ENCODE measurements around the gene CCDC78.

Gene CCDC78

GRCh38 chr16:740459-740763 is 14.2 kb upstream of the CCDC78 start:
- DNase-seq (ENCODE audit: low read depth in 1 of 2, low spot score in 1 of 2), result no peak

DNA sequence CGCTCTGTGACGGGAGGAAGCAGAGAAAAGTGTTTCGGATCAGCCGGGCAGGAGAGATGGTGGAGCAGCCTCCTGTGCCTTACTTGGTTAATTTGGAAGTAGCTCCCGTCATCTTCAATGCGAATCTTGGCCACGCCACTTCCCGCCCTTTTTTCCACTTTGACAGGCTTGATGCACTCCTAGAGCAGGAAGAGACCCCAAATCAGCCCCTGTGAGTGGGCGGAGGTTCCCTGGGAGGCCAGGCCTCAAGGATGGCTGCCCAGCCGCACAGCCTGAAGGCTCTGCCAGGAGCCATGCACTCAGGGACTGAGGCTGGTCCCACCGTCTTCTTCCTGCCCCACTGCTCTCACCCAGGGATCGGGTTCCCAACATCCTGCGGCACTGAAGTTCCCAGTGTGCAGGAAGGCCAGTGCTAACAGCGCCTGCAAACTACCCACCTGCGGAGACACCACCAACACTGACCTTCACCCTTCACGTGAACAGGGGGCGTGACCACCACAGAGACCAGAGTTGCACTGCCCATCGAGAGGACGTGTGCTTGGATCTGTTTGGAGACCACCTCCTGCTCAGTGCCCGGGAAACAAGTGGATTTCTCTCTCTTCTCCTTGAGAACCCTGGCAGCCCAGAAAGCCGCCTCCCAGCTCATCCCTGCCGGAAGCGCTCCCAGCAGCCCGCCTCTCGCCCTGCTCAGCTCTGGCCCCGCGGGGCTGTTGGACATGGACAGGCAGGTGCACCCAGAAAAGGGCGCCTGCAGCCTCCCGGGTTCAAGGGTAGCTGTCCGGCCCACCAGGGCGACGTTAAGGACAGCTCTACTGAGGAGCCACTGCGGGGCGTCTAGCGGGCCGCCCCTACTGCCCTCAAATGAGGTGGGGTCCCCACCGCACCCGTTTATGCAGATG is 13.6 kb upstream of the CCDC78 start:
- no peak for DNase-seq (ENCODE audit: low read depth in 1 of 2, low spot score in 1 of 2)

DNA sequence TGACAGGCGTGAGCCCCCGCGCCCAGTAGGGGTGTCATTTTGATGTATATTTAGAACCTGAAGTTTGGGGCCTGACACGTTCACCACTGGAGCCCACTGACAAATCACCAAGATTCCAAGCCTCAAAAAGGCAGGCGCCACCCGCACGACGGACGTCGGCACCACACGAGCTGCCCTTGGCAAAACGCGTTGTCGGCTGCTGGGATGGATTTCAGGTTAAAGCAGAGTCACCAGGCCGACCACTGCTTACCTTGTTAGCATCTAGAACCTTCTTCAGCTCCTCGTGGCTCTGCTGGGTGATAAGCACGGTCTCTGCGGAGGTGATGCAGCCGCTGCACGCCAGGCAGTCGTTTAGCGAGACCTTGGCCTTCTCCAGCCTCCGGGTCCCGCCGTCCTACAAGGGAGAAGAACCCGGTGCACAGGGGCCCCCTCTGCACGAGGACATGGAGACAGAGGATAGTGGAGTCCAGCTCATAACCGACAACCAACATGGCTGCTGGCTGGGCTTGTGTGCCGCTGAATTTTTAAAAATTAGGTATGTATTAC is 10.8 kb upstream of the CCDC78 start:
- no peak for DNase-seq (ENCODE audit: low read depth in 1 of 2, low spot score in 1 of 2)

GRCh38 chr16:735982-736453 is 9.8 kb upstream of the CCDC78 start:
- DNase-seq (ENCODE audit: low read depth in 1 of 2, low spot score in 1 of 2), result no peak

DNA sequence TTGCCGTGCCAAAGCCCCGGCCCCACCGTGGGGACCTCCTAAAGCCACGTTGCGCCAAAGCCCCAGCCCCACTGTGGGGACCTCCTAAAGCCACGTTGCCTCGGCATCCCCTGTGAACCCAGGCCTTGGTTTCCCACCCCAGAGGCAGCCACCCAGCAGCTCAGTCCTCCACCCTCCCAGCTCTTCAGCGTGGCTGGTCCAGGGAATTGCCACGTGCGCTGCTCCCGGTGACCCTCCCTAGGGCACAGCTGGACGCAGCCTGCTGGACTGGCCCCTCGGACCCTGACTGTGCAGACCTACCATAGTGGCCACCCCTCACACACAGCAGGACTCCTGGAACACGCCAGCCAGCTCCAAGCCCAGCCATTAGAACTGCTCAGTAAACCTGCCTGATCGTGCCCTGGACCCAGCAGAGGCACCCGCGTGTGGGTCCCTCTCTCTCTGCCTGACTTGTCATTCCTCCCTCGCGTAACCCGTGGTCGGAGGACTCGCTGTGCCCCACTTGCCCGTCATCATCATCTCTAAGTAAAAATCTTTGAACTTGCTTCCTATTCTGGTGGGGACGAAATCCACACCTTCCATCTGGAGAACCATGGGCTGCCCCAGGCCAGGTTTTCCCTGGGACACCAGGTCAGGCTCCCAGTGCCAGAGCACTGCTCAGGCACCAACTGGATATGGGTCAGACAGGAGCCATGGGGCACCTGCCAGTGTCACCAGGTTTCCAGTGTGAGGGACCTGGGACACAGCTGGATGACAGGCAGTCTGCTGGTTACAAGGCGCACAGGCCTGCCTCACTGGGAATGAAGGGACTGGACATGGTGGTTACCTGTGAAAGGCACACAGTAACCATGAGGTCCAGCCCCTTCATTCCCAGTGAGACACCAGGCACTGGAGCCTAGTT is 9.0 kb upstream of the CCDC78 start:
- no peak for DNase-seq (ENCODE audit: low read depth in 1 of 2, low spot score in 1 of 2)

DNA sequence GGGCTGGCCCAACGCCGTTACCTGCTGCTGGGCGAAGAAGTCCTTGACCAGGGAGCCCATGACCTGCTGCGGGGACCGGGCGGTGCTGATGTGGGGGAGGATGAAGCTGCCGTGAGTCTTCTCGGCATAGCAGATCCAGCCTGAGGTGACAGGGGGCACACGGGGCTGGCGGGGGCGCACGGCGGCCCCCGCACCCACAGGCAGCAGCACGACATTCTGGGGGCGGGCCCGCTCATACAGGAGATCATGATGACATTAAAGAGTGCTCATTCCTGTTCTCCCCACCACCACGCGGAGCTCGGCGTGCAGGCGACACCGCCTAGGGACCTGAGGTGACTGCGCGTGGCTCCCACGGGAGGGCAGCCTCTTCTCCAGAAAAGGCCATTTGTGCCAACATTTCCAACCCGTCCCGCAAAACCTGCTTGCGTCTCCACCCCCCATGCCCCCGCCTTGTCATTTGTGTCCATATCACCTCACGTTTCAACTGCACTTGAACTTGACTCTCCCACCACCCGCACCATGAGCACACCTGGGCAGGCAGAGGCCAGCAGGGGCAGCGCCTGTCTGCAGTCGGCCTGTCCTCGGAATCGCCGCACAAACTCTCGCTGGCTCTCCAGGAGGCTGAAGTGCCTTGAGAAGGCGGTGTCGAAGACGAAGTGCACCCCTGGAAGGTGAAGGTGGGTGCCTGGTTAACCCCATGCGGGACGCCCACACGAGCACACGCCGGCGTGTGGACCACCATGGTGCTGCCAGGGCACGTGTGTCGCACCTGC is 8.2 kb upstream of the CCDC78 start:
- DNase-seq (ENCODE audit: low read depth in 1 of 2, low spot score in 1 of 2), result no peak

DNA sequence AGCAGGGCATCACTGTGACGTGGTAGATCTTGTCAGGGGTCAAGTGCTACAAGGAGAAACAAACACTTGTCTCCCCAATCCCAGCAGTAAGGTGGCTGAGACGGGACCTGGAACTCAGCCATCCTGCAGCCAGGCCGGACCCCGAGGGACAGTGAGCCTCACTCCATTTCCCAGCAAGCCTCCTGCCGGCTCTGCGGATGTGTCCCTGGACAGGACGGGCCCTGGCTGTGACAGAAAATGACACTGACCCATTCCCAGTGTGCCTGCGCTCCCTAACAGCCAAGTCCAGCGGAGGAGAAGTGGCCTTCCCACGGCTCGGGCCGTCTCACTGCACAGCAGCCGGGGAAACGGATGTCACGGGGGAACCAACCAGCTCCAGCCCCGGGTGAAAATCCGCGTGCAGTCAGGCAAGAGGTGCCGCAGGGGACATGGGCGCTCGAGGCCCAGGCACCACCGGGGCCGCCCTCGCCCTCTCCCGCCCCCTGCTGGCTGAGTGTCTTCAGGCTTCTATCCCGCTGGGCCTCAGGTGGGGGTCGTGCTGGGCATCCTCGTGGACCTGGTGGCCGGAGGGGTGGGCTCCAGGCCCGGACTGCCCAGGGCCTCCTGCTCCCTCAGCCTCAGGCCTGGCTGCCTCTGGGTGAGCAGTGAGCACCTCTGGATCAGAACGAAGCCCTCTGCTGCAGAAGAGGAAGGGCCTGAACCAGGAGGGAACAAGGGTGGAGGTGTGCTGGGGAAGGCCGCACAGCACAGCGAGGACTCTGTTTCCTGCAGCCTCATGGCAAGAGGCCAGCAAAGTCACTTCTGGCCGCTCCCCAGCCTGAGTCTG is 7.4 kb upstream of the CCDC78 start:
- no peak for DNase-seq (ENCODE audit: low read depth in 1 of 2, low spot score in 1 of 2)

- no peak for DNase-seq (ENCODE audit: low read depth in 1 of 2, low spot score in 1 of 2)
Measured at GRCh38 chr16:732936-733335, 6.7 kb upstream of the CCDC78 start.

DNA sequence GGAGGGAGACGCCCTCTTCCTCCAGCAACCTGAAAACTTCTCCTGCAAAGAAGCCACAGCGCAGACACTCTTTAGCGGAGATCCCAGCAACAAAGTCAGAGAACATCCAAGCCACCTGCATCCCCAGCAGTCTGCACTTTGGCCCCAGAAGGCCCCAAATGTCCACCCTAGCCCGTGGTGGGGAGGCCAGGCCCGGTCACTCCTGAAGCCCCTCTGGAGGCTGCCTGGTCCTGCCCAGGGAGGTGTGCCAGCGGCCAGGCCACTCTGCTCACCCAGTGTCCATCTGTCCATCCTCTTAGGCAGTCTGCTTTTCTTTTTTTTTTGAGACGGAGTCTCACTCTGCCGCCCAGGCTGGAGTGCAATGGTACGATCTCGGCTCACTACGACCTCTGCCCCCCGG is 6.1 kb upstream of the CCDC78 start:
- DNase-seq (ENCODE audit: low read depth in 1 of 2, low spot score in 1 of 2), result no peak

GRCh38 chr16:730666-731509 is 4.6 kb upstream of the CCDC78 start:
- DNase-seq (ENCODE audit: low read depth in 1 of 2, low spot score in 1 of 2), result no peak

- no peak for DNase-seq (ENCODE audit: low read depth in 1 of 2, low spot score in 1 of 2)
Measured at GRCh38 chr16:729768-730665, 3.8 kb upstream of the CCDC78 start.

DNA sequence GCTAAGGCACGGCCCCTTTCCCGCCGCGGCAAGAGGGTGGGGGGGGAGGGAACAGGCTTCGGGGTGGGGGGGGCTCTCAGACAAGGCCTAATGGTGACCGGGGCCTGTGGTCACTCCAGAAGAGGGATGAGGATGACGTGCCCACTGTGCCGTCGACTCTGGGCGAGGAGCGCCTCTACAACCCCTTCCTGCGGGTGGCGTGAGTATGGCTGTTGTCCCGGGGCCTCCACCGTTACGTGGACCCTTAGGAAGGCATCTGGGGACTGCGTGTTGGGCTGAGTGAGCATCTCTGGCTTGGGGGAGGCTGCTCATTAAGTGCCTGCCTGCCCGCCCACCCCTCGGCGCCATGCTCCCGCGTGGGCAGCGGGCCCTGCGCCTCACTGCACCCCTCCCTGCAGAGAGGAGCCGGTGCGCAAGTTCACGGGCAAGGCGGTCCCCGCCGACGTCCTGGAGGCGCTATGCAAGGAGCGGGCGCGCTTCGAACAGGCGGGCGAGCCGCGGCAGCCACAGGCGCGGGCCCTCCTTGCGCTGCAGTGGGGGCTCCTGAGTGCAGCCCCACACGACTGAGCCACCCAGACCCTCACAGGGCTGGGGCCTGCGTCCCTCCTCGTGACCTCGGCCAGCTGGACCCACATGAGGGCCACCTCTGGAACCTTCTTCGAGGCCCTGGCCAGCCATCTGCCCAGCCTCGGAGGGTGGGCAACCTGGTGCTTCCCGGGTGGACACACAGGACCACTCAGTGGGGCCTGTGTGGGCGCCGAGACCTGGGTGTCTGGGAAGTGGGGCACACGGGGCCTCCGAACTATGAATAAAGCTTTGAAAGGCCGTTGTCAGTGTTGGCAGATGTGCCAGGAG is 2.9 kb upstream of the CCDC78 start:
- no peak for DNase-seq (ENCODE audit: low read depth in 1 of 2, low spot score in 1 of 2)

GRCh38 chr16:728131-728889 is 2.1 kb upstream of the CCDC78 start:
- DNase-seq (ENCODE audit: low read depth in 1 of 2, low spot score in 1 of 2), result peak in 1 of 2 donors; percentile 34

DNA sequence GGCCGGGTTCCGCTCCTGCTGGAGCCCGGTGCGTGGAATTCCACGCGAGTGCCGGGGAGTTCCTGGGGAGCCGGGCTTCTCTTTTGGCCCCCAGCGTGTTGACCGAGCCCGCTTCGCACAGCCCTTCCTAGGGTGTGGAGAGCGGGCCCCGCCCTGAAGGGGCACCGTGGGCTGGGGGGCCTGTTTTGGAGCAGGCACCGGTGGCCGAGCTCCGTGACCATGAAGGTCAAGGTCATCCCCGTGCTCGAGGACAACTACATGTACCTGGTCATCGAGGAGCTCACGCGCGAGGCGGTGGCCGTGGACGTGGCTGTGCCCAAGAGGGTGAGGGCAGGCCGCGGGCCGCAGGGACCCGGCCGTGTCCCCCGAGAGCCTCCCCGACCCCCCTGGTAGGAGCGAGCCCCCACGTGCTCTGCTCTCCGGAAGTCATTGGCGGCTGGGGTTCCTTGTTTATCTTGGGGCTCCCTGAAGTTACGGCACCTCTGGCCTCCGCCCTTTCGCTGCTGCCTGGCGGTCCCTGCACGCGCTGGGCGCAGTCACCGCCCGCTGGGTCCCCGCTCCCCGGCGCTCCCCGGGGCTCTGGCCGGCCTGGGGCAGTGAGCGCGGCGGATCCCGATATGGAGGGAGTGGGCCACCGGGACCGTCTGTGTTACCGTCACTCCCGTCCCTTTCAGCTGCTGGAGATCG is 1.2 kb upstream of the CCDC78 start:
- no peak for DNase-seq (ENCODE audit: low read depth in 1 of 2, low spot score in 1 of 2)

GRCh38 chr16:726188-726437 is 130 bp downstream of the CCDC78 start:
- no peak for DNase-seq (ENCODE audit: low read depth in 1 of 2, low spot score in 1 of 2)

DNA sequence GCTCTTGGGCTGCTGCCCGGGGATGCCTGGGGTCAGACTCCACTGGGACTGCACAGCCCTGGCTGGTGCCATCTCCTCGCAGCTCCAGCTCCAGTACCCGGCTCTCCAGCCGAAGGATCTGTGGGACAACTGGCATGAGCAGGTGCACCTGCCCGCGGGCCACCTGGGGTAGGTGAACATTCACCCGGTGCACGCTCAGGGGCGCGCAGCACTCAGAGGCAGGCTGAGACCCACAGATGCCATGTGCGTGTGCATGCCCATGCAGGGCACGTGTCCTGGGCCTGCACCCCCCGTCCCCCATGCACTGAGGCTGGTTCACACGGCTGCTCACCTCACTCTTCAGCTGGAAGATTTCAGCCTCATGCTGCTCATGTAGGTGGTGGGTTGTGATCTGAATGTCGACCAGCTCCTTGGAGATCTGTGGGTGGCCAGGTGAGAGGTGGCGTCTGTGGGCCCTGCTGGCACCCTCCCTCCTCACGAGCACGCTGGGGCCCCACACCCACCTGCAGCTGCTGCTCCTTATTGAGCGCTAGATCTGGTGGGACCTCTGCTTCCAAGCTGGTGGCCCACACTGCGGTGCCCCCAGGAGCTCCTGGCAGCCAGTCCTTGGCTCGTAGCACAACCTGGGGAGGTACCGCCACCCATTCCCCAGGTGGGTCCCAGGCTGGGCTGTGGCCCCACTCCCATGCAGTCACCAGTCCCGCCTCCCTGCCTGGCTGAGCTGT is 618 bp downstream of the CCDC78 start:
- no peak for DNase-seq (ENCODE audit: low read depth in 1 of 2, low spot score in 1 of 2)
